Erythroblast (primary cell): Measurements from ENCODE around the gene SETBP1.

Experiments used
- GATA1 ChIP-seq: IDR thresholded peaks from 2 replicates; pipeline ENCODE4 v1.6.1; 2011; ENCODE audit warnings: low read depth, mild to moderate bottlenecking, control low read depth, low read length, moderate library complexity
- POLR2A ChIP-seq: IDR thresholded peaks from 2 replicates; pipeline ENCODE4 v1.6.1; 2011; ENCODE audit warnings: mild to moderate bottlenecking, low read length

DNA sequence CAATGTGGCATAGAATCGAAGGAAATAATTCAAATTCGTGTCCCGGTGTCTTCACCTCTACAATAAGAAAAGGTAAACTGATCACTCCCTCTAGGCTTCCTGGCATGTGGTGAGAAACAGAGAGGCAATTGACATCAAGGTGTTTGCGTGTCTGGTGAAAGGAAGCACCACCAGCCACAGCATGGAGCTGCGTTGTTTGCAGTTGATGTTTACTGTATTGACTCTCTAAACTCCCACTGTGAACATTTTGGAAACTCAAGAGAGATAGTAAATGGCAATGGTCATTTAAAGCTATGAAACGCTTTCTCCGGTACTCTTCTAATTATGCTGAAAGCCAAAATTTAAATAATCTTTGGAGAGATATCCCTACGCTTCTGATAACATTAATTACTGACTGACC, 82.6 kb downstream of the SETBP1 start:
- no peak for TF ChIP-seq POLR2A
- no peak for TF ChIP-seq GATA1
